AG09319 (cell line): ENCODE measurements around the gene TLE1.
"Not testable (repeated sequence)": the region's sequence is repeated elsewhere in the genome, so short reads cannot be mapped to it uniquely, and the experiment has no call there.

Experiments used
- DNase-seq: peaks from one replicate; pipeline ENCODE4 v3.0.0-alpha.2; 2010; ENCODE audit warnings: low read depth; ENCODE audit errors: extremely low read depth
- TF ChIP-seq, protein P1 (sequence below): IDR thresholded peaks from 2 replicates; pipeline ENCODE4 v1.5.1; 2011; ENCODE audit warnings: low read depth, mild to moderate bottlenecking, inconsistent platforms, low read length, moderate library complexity

TLE1 gene

DNA sequence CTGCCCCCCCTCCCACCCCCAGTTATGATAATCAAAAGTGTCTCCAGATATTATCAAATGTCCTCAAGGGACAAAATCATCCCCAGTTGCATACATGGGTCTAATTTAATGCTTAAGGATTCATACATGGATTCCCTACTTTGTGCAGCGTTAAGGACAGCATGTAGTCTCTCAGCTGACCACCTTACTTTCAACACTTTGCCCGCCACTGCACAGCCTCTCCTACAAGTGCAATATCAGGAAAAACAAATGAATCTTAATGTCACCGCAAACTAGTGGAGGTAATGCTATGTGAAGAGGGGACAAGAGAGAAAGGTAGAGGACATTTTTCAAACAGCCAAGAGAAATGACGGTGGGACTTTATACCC lies 78.6 kb downstream of the TLE1 start:
- TF ChIP-seq, protein P1, sequence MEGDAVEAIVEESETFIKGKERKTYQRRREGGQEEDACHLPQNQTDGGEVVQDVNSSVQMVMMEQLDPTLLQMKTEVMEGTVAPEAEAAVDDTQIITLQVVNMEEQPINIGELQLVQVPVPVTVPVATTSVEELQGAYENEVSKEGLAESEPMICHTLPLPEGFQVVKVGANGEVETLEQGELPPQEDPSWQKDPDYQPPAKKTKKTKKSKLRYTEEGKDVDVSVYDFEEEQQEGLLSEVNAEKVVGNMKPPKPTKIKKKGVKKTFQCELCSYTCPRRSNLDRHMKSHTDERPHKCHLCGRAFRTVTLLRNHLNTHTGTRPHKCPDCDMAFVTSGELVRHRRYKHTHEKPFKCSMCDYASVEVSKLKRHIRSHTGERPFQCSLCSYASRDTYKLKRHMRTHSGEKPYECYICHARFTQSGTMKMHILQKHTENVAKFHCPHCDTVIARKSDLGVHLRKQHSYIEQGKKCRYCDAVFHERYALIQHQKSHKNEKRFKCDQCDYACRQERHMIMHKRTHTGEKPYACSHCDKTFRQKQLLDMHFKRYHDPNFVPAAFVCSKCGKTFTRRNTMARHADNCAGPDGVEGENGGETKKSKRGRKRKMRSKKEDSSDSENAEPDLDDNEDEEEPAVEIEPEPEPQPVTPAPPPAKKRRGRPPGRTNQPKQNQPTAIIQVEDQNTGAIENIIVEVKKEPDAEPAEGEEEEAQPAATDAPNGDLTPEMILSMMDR, result no peak
- DNase-seq, result no peak

DNA sequence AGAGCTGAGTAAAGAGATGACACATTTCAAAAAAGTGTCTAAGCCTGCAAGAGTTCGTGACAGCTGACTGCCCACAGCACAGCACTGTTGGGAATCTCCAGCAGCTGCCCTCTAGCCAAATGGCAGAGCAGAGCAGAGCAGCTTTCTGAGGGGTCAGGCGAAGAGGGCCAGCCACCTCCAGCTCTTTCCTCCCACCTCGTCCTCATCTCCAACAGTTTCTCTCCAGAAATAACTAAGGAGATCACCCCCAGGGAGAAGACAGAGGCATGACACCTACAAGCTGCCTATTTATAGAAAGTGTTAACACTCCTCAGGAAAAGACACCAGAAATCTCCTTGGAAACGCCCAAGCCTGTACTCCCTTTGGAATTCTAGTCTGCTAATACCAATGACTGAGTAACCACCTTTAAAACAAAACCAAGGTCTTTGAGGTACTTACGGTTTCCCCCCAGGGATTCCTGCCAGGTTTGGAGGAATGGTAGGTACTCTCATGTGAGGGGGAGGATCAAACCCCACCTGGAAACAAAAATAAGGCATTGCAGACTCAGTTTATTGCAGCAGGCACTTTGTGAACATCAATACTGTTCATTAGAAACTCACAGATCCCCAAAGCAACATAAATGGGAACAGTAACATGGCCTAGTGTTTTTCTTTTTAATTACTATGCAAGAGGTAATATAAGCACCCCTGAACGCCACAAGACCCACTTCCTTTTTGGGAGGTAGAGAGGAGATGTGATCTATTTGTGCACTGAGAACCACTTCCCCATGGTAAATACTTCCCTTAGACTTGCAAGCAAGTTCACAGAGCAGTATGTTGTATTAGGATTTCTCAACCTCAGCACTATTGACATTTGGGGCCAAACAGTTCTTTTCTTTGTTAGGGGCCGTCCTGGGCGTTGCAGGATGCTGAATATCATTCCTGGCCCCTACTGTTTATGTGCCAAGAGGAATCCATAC lies 79.3 kb downstream of the TLE1 start:
- TF ChIP-seq, protein P1, result no peak
- DNase-seq, result no peak

DNA sequence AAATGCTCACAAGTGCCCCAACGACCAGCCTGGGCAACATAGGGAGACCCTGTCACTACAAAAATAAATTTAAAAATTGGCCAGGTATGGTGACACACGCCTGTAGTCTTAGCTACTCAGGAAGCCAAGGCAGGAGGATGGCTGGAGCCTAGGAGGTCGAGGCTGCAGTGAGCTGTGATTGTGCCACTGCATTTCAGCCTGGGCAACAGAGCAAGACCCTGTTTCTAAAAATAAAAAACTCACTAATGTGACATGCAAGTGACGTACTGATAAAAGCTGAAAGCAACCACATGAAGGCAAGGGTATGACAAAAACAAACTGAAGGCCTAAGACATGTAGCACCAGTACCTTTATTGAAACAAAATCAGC lies 81.1 kb downstream of the TLE1 start:
- TF ChIP-seq, protein P1, result no peak
- DNase-seq, result no peak

DNA sequence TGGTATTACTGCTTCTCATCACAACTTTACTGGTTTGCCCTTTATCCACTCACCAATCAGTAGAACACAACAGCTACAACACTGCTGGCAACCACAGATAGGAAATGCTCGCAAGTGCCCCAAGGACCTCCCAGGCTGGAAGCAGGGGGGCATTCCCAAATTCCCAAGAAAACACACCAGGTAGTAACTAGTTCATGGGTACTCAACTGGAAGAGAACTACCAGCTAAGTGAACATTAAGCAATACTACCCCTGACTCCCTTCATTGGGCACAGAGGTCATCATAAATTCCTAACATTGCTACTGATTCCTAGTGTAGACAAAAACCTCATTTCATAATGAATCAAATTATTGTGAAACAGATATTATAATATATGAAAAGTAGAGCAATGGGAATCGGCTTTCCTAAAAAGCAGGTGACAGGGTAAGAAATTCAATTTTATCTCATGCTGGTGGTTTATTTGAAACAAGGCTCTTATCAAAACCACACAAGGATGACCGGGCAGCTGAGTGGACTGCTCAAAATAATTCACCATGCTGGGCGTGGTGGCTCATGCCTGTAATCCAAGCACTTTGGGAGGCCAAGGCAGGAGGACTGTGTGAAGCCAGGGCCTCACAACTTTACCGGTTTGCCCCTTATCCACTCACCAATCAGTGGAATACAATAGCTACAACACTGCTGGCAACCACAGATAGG lies 81.6 kb downstream of the TLE1 start:
- no peak for DNase-seq
- TF ChIP-seq, protein P1, result no peak

DNA sequence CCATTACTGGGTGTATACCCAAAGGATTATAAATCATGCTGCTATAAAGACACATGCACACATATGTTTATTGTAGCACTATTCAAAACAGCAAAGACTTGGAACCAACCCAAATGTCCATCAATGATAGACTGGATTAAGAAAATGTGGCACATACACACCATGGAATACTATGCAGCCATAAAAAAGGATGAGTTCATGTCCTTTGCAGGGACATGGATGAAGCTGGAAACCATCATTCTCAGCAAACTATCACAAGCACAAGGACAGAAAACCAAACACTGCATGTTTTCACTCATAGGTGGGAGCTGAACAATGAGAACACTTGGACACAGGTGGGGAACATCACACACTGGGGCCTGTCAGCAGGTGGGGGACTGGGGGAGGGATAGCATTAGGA lies 83.1 kb downstream of the TLE1 start:
- DNase-seq, result not testable (repeated sequence)

DNA sequence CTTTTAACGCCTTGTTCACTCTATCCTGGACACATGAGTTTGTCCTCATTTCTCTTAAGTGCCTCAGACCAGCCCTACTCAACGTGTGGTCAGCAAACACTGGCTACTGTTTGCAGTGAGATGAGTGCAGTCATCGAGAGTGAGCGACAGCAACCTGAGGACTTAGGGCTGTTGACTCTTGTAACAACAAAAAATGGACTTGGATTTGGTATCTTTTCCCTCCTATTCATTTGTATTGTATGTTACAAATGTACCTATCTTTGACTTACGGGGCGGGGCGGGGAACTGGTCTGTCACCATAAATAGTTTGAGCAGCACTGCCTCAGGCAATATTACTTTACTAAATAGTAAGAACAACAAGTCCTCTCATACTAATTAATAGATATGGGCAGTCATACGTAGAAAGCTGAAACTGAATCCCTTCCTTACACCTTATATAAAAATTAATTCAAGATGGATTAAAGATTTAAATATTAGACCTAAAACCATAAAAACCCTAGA lies 84.1 kb downstream of the TLE1 start:
- DNase-seq, result no peak
- TF ChIP-seq, protein P1, result no peak

DNA sequence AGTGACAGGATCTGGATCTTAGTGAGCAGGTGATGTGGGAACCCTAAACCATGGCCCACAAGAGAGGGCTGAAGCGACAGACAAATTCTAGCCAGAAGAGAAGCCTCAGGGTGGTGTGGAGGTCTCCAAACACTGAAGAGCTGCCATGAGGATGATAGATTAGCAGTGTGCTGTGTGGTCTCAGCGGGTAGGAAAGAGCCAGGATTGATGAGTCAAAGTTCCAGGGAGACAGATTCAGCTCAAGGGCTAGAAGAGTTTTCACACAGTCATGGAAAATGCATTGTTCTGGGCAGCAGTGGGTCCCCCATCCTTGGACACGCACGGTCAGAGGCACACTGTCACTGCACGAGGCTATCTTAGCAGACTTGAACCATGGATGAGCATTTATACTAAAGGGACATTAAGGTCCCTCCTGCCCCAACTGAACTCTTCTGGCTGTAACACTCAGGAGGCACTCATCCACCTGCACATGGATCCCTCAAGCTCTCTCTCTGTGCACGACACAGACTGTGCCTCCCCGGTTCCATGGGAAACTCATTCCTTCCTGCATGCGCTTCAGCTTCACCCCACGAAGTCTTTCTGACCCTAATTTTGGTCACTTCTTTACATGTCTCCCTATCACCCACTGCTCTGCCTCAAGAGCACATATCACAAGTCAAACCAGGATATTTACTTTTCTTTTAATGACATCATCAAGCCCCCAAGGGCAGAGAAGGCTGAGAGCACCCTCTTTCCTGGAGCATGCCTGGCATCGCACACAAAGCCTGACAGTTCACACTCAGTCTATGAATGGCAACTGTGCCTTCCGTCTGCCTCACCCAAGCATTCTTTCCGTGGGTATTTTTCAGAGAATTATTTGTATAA lies 84.8 kb downstream of the TLE1 start:
- TF ChIP-seq, protein P1, result no peak
- DNase-seq, result no peak
